Measurements from ENCODE around the gene IL6ST.
A peak's percentile ranks its signal among the peaks of the same experiment; 100 is the strongest.
"Not testable (repeated sequence)": the region's sequence is repeated elsewhere in the genome, so short reads cannot be mapped to it uniquely, and the experiment has no call there.

The IL6ST gene

GRCh38 chr5:56006094-56006493 lies 11.3 kb upstream of the IL6ST start:
- no peak overlapping the region for H3K4me3 ChIP-seq (ENCODE audit: low read depth, low read length)

GRCh38 chr5:56004874-56005273 lies 10.1 kb upstream of the IL6ST start:
- no peak overlapping the region for H3K4me3 ChIP-seq (ENCODE audit: low read depth, low read length)

- H3K4me3 ChIP-seq (ENCODE audit: low read depth, low read length), result no peak overlapping the region
Measured at GRCh38 chr5:56003679-56004078, 8.9 kb upstream of the IL6ST start.

GRCh38 chr5:56003179-56003578 lies 8.4 kb upstream of the IL6ST start:
- H3K4me3 ChIP-seq (ENCODE audit: low read depth, low read length), result no peak overlapping the region

GRCh38 chr5:56002303-56002702 lies 7.5 kb upstream of the IL6ST start:
- no peak overlapping the region for H3K4me3 ChIP-seq (ENCODE audit: low read depth, low read length)

GRCh38 chr5:56000221-56000620 lies 5.5 kb upstream of the IL6ST start:
- not testable (repeated sequence) for H3K4me3 ChIP-seq (ENCODE audit: low read depth, low read length)

GRCh38 chr5:55998966-55999365 lies 4.2 kb upstream of the IL6ST start:
- no peak overlapping the region for H3K4me3 ChIP-seq (ENCODE audit: low read depth, low read length)

GRCh38 chr5:55997742-55998351 lies 3.1 kb upstream of the IL6ST start:
- no peak overlapping the region for H3K4me3 ChIP-seq (ENCODE audit: low read depth, low read length)

- H3K4me3 ChIP-seq (ENCODE audit: low read depth, low read length), result peak overlapping the region; percentile 45
Measured at GRCh38 chr5:55994998-55995914, 493 bp upstream of the IL6ST start.

GRCh38 chr5:55993731-55994494 lies 850 bp downstream of the IL6ST start:
- H3K4me3 ChIP-seq (ENCODE audit: low read depth, low read length), result peak overlapping the region; percentile 45

- H3K4me3 ChIP-seq (ENCODE audit: low read depth, low read length), result peak overlapping the region; percentile 45
Measured at GRCh38 chr5:55993013-55993412, 1.8 kb downstream of the IL6ST start.

- H3K4me3 ChIP-seq (ENCODE audit: low read depth, low read length), result no peak overlapping the region
Measured at GRCh38 chr5:55991768-55992486, 2.8 kb downstream of the IL6ST start.

- not testable (repeated sequence) for H3K4me3 ChIP-seq (ENCODE audit: low read depth, low read length)
Measured at GRCh38 chr5:55990895-55991294, 3.9 kb downstream of the IL6ST start.

GRCh38 chr5:55989860-55990259 lies 4.9 kb downstream of the IL6ST start:
- H3K4me3 ChIP-seq (ENCODE audit: low read depth, low read length), result no peak overlapping the region

GRCh38 chr5:55988979-55989638 lies 5.7 kb downstream of the IL6ST start:
- H3K4me3 ChIP-seq (ENCODE audit: low read depth, low read length), result no peak overlapping the region

GRCh38 chr5:55988428-55988827 lies 6.3 kb downstream of the IL6ST start:
- not testable (repeated sequence) for H3K4me3 ChIP-seq (ENCODE audit: low read depth, low read length)

GRCh38 chr5:55986931-55987330 lies 7.8 kb downstream of the IL6ST start:
- no peak overlapping the region for H3K4me3 ChIP-seq (ENCODE audit: low read depth, low read length)

GRCh38 chr5:55985181-55985580 lies 9.6 kb downstream of the IL6ST start:
- H3K4me3 ChIP-seq (ENCODE audit: low read depth, low read length), result no peak overlapping the region

- H3K4me3 ChIP-seq (ENCODE audit: low read depth, low read length), result no peak overlapping the region
Measured at GRCh38 chr5:55983986-55984385, 10.8 kb downstream of the IL6ST start.

- no peak overlapping the region for H3K4me3 ChIP-seq (ENCODE audit: low read depth, low read length)
Measured at GRCh38 chr5:55982957-55983381, 11.8 kb downstream of the IL6ST start.
